Hepatocyte (in vitro differentiated cells): ENCODE measurements around the gene MYDGF.

ENCODE experiments used
- EZH2 ChIP-seq: fragments of 200-600 bp; sonication (generic); IDR thresholded peaks from 2 replicates; pipeline ENCODE4 v1.6.1; 2016; ENCODE audit warnings: antibody characterized with exemption, mild to moderate bottlenecking, borderline replicate concordance
- TF ChIP-seq, protein P1 (sequence below): fragments of 200-600 bp; sonication (generic); IDR thresholded peaks from 2 replicates; pipeline ENCODE4 v1.5.1; 2016; ENCODE audit warnings: antibody characterized with exemption, mild to moderate bottlenecking; ENCODE audit not compliant: poor library complexity

- TF ChIP-seq EZH2 = no peak
- TF ChIP-seq, protein P1, sequence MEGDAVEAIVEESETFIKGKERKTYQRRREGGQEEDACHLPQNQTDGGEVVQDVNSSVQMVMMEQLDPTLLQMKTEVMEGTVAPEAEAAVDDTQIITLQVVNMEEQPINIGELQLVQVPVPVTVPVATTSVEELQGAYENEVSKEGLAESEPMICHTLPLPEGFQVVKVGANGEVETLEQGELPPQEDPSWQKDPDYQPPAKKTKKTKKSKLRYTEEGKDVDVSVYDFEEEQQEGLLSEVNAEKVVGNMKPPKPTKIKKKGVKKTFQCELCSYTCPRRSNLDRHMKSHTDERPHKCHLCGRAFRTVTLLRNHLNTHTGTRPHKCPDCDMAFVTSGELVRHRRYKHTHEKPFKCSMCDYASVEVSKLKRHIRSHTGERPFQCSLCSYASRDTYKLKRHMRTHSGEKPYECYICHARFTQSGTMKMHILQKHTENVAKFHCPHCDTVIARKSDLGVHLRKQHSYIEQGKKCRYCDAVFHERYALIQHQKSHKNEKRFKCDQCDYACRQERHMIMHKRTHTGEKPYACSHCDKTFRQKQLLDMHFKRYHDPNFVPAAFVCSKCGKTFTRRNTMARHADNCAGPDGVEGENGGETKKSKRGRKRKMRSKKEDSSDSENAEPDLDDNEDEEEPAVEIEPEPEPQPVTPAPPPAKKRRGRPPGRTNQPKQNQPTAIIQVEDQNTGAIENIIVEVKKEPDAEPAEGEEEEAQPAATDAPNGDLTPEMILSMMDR = no peak
Observed at GRCh38 chr19:4650159-4650558, 20.0 kb downstream of the MYDGF start.
